GM12892 (cell line): ENCODE measurements around the gene ARSK.
"Not testable (repeated sequence)": the region's sequence is repeated elsewhere in the genome, so short reads cannot be mapped to it uniquely, and the experiment has no call there.

Experiments
- DNase-seq: peaks from one replicate; pipeline ENCODE4 v3.0.0; 2011; ENCODE audit not compliant: insufficient read length
- FAIRE-seq: peaks from 2 replicates; lab custom pipeline; 2011; peaks lifted over from hg19 to GRCh38; lab: Jason Lieb, UNC
- POLR2A ChIP-seq: IDR thresholded peaks from 2 replicates; pipeline ENCODE4 v1.6.1; 2011; ENCODE audit warnings: low read depth, low read length, control low read depth
- POLR2AphosphoS5 ChIP-seq: IDR thresholded peaks from 2 replicates; pipeline ENCODE4 v1.6.1; 2011; ENCODE audit warnings: low read depth, low read length, control low read depth
- TAF1 ChIP-seq: IDR thresholded peaks from 2 replicates; pipeline ENCODE4 v1.6.1; 2011; ENCODE audit warnings: low read depth, mild to moderate bottlenecking, control low read depth, low read length, borderline replicate concordance

Gene ARSK

GRCh38 chr5:95621839-95622629 is 67.1 kb downstream of the ARSK start:
- TF ChIP-seq POLR2A (no peak), TAF1 (no peak), POLR2AphosphoS5 (no peak)
- peak; percentile 70 for FAIRE-seq

GRCh38 chr5:95623706-95624105 is 68.8 kb downstream of the ARSK start:
- FAIRE-seq (no peak), DNase-seq (no peak)
- TF ChIP-seq POLR2AphosphoS5: no peak
- TF ChIP-seq TAF1: no peak
- no peak for TF ChIP-seq POLR2A

More at GRCh38 chr5:95621839-95622629, 67.1 kb downstream of the ARSK start:
- DNase-seq: no peak

- FAIRE-seq (no peak), DNase-seq (no peak)
- TF ChIP-seq TAF1 (no peak), POLR2A (no peak), POLR2AphosphoS5 (no peak)
These were observed 69.5 kb downstream of the ARSK start for GRCh38 chr5:95624368-95624767.

GRCh38 chr5:95626701-95627100 is 71.8 kb downstream of the ARSK start:
- no peak for TF ChIP-seq POLR2A
- TF ChIP-seq POLR2AphosphoS5: no peak
- TF ChIP-seq TAF1: no peak
- FAIRE-seq (no peak), DNase-seq (no peak)

- no peak for FAIRE-seq
- DNase-seq: no peak
- TF ChIP-seq POLR2AphosphoS5: no peak
- TF ChIP-seq POLR2A: no peak
- no peak for TF ChIP-seq TAF1
These were observed 73.3 kb downstream of the ARSK start for GRCh38 chr5:95627971-95628810.

GRCh38 chr5:95628933-95629332 is 74.0 kb downstream of the ARSK start:
- DNase-seq (no peak), FAIRE-seq (no peak)
- TF ChIP-seq TAF1 (no peak), POLR2A (no peak)

- DNase-seq: no peak
- no peak for TF ChIP-seq POLR2A
- no peak for TF ChIP-seq POLR2AphosphoS5
- no peak for TF ChIP-seq TAF1
- no peak for FAIRE-seq
These were observed 75.6 kb downstream of the ARSK start for GRCh38 chr5:95630394-95630917.

GRCh38 chr5:95631255-95631958 is 76.5 kb downstream of the ARSK start:
- FAIRE-seq (no peak), DNase-seq (no peak)
- TF ChIP-seq POLR2AphosphoS5: no peak
- TF ChIP-seq TAF1: no peak
- no peak for TF ChIP-seq POLR2A

GRCh38 chr5:95631991-95632675 is 77.2 kb downstream of the ARSK start:
- DNase-seq (no peak), FAIRE-seq (peak; percentile 74)

GRCh38 chr5:95632942-95633341 is 78.0 kb downstream of the ARSK start:
- not testable (repeated sequence) for FAIRE-seq, DNase-seq

More at GRCh38 chr5:95631991-95632675, 77.2 kb downstream of the ARSK start:
- TF ChIP-seq POLR2AphosphoS5: no peak
- TF ChIP-seq POLR2A: no peak
- no peak for TF ChIP-seq TAF1

- DNase-seq (no peak), FAIRE-seq (no peak)
- TF ChIP-seq POLR2AphosphoS5 (no peak), TAF1 (no peak), POLR2A (no peak)
These were observed 78.8 kb downstream of the ARSK start for GRCh38 chr5:95633671-95634070.
